HG02884 (cell line): Measurements from ENCODE around the gene ZNF438.

Experiments used
- ATAC-seq: cut with Tn5 transposase; IDR thresholded peaks from one replicate; pipeline ENCODE4 v1.9.1; 2021; ENCODE audit warnings: mild to moderate bottlenecking, moderate library complexity; ENCODE audit not compliant: unreplicated experiment

ZNF438 gene

DNA sequence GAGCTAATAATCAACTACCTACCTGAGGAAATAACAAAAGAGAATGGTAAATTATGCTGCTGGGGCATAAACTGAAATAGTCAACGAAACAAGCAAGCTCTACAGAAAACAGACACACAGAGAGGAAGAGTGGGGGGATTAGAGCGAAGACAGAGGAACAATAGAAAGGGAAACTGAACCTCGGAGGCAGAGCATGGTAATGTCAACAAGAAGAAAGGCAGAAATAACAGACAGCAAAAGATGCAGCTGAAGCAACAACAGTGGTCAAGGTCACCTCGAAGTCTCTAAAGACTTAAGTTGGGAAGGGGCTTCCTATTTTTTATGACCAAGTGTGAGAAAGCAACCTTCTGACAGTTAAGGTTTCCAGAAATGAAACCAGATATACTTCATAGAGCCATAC lies 177.0 kb downstream of the ZNF438 start:
- no peak for ATAC-seq

DNA sequence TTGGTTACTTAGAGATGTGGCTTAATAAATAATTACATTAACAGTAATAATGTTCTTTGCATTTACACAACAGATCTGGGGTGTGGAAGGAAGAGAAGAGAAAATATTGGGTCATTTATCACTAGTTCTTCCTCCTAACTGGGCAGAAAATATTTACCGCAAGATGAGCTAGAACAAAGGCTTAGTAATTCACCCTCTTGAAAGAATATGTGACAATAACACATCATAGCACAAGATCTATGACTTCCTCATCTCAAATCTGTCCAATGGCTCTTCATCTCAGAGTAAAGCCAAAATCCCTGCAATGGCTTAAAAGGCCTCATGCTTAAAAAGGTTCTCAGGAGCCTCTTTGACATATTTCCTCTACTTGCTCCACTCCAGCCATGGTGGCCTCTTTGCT lies 178.6 kb downstream of the ZNF438 start:
- ATAC-seq: no peak

DNA sequence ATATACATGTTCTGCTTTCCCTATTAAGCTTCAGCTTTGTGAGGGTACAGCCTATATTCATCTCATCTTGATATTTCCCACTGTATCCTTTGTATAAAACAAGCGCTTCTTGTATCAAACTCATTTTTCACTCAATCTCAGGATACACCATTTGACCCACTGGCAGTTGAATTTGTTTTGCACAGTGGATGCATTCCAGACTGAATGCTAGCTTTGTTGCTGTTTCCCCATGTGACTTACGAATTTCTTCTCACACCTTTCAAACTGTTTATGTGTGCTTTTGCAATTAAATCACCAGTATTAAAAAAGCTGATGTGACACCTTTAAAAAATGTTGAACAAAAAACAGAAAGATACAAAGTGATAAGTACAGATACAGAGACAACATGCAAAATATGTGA lies 180.9 kb downstream of the ZNF438 start:
- no peak for ATAC-seq

DNA sequence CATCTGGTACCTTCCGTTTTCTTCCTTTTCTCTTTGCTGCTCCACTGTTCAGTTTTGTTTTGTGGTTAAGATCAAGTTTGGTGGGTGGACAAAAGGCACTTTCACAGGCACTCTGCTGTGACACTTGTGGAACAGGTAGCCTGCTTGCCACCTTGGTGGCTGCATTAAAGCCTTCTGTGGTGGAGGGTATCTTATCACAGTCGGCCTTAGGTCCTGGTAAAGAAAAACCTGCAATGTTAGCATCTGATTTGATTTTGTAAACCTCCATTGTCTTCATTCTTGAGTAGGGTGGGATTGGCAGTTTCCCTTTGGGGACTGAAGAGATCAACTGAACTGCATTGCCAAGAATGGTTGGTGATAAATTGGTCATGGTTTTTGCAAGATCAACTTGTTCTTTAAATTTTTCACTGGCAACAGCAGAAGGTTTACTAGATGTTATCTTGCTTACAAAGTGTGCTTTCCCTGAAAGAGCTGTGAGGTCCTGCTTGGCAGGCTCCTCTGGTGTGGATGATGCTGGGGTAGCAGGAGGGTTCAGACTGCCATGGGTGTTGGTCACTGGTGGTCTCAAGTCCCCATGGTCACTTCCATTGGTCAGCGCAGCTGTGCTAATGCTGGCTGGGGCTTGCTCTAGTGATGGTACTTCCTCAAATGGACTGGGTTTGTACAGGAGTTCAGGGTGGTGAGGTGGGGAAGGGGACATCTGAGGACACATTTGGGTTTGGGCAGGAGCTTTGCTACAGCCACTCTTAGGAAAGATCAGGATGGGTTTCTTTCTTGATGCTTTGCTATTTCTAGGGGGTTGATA lies 182.2 kb downstream of the ZNF438 start:
- ATAC-seq: no peak

DNA sequence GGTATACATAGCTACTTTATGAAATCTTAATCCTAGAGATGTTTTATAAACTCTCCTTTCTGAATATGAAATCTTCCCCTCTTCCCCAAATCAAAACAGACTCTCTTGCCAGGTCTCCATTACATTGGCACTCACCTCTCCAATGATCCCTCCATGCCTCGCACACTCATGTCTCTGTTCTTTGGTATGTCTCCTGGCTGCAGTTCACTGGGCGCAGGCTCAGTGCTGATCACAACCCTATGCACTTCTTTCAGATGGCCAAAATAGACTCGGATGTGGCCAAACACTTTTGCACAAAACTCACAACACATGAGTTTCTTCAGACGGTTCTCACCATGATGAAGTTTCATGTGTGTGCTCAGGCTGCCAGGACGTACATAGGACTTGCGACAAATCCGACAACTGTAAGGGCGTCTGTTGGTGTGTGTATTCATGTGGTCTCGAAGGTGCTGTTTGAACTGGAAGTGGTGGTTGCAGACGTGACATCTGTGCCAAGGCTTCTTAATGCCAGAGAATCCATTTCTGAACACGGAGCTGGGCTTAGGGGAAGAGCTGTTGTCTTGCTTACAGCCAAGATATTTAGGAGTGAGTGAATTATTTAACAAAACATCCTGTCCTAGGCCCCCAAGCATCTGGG lies 183.2 kb downstream of the ZNF438 start:
- ATAC-seq: no peak

DNA sequence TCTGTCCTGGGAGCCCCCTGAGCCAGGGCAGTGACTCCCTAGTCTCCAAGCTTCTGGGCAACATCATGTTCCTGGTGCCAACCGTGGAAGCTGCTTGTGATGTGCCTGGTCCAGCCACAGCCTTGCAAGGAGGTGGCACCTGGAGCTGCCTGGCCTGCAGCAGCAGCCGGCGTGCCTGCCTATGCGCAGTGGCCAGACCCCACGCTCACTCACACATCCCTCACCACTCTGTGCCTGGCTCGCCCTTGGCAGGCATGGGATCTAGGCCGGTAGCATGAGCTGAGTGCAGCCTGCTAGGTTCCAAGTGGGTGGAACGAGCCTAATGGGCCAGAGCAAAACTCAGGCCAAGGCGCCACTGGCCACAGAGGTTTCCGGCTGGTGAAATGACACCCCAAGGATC lies 184.0 kb downstream of the ZNF438 start:
- ATAC-seq: no peak

DNA sequence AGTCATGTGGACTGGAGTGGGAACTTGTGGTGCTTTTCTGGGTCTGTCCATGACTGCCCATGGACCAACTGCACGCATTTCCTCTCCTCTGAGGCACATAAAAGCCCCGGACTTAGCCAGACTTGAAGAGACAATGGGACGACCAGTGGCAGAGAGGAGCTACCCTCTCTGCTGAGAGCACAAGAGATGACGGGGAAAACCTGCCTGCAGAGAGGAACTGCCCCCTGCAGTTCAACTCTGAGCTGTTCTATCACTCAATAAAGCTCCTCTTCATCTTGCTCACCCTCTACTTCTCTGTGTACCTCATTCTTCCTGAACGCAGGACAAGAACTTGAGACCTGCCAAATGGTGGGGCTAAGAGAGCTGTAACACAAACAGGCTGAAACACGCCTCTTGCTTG lies 184.5 kb downstream of the ZNF438 start:
- ATAC-seq: no peak

DNA sequence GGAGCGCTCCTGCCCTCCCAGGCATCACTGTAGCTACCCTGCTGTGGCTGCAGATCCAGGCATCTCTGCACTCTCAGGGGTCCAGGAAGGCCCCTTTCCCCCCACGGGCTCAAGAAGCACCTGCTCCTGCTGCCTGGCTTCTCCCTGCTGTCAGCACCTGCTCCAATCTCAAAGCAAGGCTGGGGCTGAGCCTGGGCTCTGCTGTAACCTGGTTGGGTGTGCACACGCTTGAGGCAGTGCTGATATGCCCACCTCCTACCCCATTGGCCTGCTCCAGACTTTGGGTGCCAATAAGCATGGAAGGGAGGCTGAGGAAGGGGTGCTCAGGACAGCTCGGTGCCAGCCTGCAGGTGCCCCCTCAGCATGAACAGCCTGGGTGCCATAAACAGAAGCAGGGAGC lies 185.0 kb downstream of the ZNF438 start:
- no peak for ATAC-seq

DNA sequence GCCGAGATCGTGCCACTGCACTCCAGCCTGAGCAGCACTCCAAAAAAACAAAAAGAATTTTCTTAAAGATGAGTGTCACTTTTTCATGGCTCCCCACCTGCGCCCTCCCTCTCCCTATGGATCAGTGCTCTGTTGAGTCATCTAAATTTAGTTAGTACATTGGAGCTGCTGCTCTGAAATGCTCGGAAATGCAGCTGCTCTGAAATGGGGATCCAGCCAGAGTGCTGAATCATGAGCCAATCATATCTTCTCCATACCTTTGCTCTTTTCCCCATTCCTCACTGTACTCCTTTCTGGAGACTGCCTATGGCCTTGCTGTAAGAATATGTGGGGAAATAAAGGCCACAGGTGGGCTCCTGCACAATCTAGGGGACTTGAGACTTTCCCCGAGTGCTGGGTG lies 188.8 kb downstream of the ZNF438 start:
- ATAC-seq: no peak

DNA sequence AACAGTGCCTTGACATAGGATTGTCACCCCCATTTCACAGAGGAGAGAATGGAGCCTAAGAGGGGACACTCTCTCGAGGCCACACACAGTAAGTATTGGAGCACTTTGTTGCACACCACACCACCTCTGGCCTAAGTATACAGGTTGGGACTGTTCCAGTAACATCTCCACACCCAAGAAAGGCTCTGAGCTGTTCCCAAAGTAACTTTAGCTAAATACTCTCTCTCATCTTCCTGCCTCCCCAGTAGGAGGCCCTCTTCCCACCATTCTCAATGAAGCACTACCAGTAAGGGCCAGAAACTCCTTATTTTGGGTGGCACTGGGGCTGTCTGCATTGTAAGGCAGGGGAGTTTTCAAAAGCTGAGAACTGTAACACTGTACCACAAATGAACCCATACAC lies 189.5 kb downstream of the ZNF438 start:
- ATAC-seq: no peak

DNA sequence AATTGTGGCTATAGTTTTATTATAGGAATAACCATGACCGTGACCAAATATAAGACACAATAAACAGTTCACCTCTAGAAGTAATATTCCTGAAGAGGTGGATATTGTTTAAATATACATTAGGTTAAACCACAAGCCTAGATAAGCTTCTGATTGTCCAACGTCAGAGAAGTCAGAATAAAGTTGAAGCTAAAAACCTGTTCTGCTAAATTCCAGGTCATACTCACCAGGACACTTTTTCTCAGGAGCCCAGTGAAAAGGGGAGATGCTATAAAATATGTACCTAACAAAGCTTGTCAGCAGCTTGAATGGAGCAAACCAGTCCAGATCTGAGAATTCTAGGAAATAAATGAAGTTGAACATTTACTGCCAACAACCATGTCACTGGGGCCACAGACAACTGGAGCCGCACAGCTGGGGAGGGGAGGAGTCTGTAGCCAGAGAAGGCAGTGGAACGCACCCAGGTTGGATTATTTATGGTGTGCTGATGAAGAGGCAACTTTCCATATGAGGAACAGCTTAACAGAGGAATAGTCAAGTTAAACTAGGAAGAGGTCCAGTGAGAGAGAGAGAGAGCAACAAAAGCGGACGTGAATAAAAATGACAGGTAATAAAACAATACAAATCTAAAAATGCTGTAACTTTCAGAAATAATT lies 191.1 kb downstream of the ZNF438 start:
- no peak for ATAC-seq

DNA sequence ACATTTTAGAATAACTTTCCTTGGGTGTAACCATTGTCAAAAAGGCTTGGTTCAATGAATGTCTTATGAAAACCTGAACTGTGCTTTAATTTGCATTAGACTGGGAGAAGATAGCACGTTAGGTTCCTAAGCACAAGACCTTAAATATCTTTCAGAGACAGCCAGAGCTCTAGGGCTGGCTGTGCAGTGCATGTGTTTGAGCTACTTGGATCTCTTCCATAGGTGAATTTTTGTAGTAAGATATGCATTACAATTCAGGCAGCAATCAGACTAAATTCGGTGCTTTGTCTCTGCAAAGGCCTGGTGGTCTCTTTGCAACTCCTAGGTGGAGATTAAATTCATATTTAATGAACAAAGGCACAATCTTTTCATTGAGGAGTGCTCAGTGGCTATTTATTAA lies 192.0 kb downstream of the ZNF438 start:
- ATAC-seq: no peak

DNA sequence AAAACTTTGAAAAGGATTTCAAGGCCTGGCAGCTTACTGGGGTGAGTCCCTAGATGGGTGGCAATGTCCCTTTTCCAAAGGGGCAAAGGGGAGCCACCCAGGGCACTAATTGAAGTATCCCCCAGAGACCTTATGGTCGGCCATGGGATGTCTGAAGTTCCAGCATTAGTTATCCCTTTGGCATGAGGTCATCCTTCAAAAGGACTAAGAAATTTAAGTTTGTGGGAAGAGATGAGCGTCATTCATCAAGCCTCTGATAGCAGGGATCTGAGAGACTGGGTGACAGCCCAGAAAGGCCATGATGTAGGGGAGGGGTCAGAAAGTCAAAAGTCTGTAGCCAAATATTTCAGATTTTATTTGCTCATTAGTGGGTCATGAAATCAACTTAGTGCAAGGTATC lies 195.3 kb downstream of the ZNF438 start:
- ATAC-seq: no peak

DNA sequence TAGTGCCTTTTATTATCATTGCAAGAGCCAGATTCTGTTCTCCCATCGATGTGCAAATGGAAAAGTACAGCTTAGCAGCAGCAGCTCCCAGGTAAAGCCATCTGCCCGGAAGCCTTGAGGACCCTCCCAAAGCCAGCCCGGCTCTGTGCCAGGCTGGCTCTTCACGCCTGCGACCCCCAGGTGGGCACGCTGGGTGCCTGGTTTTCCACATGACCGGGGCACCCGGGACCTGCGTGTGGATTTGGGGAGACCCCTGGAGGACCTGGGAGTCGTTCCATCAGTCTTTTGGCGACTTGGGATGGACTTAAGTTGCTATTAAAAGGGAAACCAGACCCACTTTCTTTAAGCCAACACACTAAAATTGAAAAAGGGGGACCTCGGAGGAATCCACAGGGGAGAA lies 196.5 kb downstream of the ZNF438 start:
- no peak for ATAC-seq

DNA sequence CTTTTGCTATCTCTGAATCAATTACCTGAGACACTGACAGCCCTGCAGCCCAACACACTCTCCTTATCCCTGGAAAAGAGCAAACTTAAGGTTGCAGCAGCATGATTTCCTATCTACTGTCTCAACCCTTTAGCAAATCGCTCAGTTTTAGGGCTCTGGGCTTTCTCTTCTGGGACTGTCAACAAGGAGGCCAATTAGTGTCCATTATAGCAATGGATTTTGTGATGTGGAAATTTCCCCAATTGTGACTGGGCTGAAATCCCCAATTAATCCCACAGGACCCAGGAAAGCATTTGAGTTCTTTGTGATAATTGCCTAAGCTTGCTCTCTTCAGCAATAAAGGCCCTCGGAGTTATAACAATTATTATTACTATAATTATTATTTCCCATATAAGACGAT lies 197.0 kb downstream of the ZNF438 start:
- no peak for ATAC-seq

DNA sequence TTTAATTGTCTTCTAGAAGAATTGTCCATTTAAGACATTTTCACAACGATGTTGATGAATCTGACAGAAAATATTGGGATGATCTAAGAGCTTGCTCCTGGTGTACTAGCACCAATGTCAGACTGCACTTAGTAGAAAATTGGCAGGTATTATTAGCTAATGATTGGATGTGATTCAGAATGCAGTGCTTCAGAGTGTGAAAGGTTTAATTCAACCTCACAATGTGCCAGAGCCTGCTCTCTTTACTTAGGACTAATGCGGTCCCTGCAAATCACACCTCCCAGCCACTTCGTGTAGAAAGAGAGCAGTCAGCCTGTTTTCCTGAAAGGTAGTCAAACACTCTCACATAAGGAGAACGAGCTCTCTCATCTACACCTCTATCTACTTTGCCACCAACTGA lies 197.5 kb downstream of the ZNF438 start:
- ATAC-seq: no peak

DNA sequence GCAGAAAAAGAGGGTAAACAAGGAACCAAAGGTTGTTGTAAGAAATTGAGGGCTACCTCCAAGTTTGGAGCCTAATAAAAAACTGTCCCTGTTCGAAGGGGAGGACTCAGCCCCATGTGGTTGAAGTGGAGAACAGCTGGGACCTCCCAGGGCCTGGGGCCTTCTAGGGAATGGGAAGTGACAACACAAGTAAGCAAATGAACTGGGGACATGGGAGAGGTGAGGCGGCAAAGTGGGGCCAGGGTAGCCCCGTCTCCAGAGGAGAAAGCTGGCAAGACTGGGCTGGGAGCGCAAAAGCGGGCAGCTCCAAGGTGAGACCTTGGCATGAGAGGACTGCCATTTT lies 198.1 kb downstream of the ZNF438 start:
- ATAC-seq: no peak

DNA sequence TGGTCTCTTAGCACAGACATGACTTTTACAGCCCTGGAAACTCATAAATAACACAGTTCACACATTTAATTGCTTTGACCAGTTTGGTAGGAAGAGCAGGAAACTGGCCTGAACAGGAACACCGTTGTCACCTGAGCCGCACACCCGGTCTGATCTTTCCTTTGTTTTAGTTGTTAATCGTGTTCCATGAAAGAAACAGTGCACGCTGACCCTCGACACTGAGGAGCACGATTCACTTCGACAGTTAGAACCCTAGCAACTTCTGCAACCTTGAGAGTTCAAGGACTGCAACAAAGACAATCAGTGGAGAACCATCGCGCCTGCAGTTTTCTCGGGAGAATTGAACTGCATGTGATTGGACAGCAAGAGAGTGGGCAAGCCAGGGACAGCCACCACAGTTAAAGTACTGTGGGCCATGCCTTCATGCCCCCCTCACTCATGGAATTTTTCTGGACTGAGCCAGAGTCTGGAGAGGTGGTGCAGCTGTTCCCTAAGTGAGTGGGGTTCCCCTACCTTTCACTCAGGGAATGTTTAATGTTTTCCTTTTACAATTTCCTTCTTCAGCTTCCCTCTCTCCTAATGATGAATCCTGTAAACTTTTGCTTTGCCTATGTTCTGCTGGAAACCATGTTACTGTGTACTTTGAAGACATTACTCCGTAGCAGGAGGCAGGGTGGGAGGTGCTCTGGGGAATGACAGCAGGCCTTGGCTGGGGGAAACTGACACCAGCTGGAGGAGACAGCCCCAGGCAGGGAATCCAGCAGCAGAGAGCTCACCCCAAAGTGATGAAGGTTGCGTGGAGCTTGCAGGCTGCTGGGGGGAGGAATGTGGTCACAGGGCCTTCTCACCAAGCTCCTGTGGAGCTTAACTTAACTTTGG lies 198.7 kb downstream of the ZNF438 start:
- ATAC-seq: no peak

DNA sequence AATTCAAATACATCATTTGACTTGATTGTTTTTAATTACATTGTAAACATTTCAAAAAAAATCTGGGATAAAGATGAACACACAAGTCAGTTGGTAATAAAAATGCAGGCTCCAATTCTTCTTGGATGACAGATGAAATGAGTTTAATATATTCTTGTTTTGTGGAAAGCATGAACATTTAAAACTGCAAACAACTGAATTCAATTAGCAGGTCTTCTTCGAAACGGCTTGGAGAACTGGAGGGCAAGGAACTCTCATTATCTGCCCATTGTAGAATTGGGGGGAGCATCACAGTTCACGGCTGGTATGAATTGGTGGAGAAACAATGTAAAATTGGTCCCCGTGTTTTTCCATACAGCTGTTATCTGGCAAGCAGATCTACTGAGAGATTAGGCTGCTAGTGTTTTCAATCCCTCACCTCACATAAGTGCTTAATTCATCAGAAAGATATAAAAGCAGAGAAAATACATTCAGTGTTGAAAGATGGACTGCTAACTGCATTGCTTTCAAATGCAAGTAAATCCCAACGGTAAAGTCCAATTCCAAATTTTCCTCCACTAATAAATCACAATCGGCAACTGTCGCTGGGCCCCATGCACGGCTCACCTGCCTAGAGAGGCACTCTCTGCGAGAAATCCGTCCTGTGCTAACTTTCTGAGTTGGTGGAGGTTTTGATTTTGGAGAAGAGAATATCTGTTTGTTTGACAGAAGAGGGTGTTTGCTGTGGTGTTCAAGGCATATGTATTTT lies 199.5 kb downstream of the ZNF438 start:
- no peak for ATAC-seq

DNA sequence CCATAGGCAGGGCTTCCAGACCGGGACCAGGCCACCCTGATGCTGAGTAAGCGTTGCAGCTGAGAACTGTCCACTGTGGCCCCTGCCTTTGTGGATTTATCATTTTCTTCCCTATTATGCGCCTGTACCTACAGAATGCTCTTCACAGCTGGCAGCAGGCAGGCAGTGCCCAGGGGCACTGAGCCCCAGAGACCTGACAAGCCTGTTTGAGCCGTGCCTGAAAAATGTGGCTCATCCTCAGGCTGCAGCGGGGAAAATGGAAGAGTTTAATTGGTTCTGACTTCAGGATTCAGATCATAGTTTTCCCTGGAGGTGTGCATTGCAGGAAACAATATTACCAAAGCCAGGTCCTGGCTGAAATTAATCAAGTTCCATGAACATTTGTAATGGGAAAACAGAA lies 200.2 kb downstream of the ZNF438 start:
- no peak for ATAC-seq
